ENCODE measurements around the gene EMP3. TPM values are rescaled to one million over a fixed set of nuclear protein-coding genes. Genes with fewer than 3 reads are reported as not detected.

EMP3 gene
- total RNA-seq, result 4.6 TPM

GRCh38 chr19:48325265-48325910, at the start of gene EMP3:
EMP3 (plus strand) TSS chr19:48325552; CDS start chr19:48326845, 1,293 bp downstream.

GRCh38 chr19:48363810-48364597, 38.7 kb downstream of the EMP3 start, which contains the start of the genes SYNGR4 and TMEM143:
SYNGR4 (plus strand) TSS chr19:48364367; CDS start chr19:48365843, 1,476 bp downstream.
TMEM143 (minus strand) TSS chr19:48363940; CDS start chr19:48363920, 20 bp downstream.

Other genes with a start within 250 kb of the EMP3 start
- gene PLA2G4C, start 214.7 kb upstream of the EMP3 start, total RNA-seq, result 22.6 TPM
- gene LIG1, start 155.2 kb upstream of the EMP3 start, total RNA-seq, result 26.3 TPM
- 3.7 TPM for gene ZSWIM9, start 154.9 kb upstream of the EMP3 start, total RNA-seq
- 30.7 TPM for gene CARD8, start 69.6 kb upstream of the EMP3 start, total RNA-seq
- 9.0 TPM for gene ZNF114, start 55.5 kb upstream of the EMP3 start, total RNA-seq
- 6.0 TPM for gene TMEM143, start 38.4 kb downstream of the EMP3 start, total RNA-seq
- not detected for gene SYNGR4, start 38.8 kb downstream of the EMP3 start, total RNA-seq
- 35.3 TPM for gene KDELR1, start 66.0 kb downstream of the EMP3 start, total RNA-seq
- gene GRIN2D, start 68.1 kb downstream of the EMP3 start, total RNA-seq, result 15.7 TPM
- 11.8 TPM for gene GRWD1, start 120.4 kb downstream of the EMP3 start, total RNA-seq
- gene KCNJ14, start 130.0 kb downstream of the EMP3 start, total RNA-seq, result 0.92 TPM
- 57.7 TPM for gene CYTH2, start 143.8 kb downstream of the EMP3 start, total RNA-seq
- 16.4 TPM for gene LMTK3, start 186.3 kb downstream of the EMP3 start, total RNA-seq
- not detected for gene SULT2B1, start 226.6 kb downstream of the EMP3 start, total RNA-seq

All from diencephalon (tissue), 1 donor.